AG04449 (cell line): Measurements from ENCODE around the gene KIRREL2.
"Not testable (repeated sequence)": the region's sequence is repeated elsewhere in the genome, so short reads cannot be mapped to it uniquely, and the experiment has no call there.

ENCODE experiments used
- CTCF ChIA-PET: fragments of 350-600 bp; formaldehyde crosslinking; extraction: SDS; loops from one replicate; lab custom pipeline; 2021; ENCODE audit warnings: antibody characterized with exemption; lab: Yijun Ruan, JAX
- POLR2A ChIA-PET: fragments of 400-600, 350-600 bp; formaldehyde crosslinking; extraction: SDS; loops from one replicate; lab custom pipeline; 2020; ENCODE audit warnings: antibody characterized with exemption, inconsistent platforms; lab: Yijun Ruan, JAX
- DNase-seq: peaks from one replicate; pipeline ENCODE4 v3.0.0-alpha.2; 2010; ENCODE audit warnings: low read depth, low spot score
- H3K4me3 ChIP-seq: 2 replicates; pipeline ENCODE4 v1.5.1; 2011; ENCODE audit warnings: low read depth, mild to moderate bottlenecking, control low read depth, low read length
- CTCF ChIP-seq: IDR thresholded peaks from one replicate; pipeline ENCODE4 v1.5.1; 2011; ENCODE audit warnings: mild to moderate bottlenecking, moderate library complexity, low read length, control low read depth, inconsistent platforms; ENCODE audit not compliant: insufficient read depth; ENCODE audit errors: missing control alignments

KIRREL2 gene

GRCh38 chr19:35908973-35909683, 52.4 kb downstream of the KIRREL2 start:
- ChIA-PET POLR2A (interaction anchor here (0.6 kb wide), 1 partner anchor 239 kb away, joined by 3 read pairs; no protein-coding TSS in a partner anchor), CTCF (interaction anchor here (1.4 kb wide), 1 partner anchor 23 kb away, joined by 3 read pairs; no protein-coding TSS in a partner anchor)
- DNase-seq = no peak
- TF ChIP-seq CTCF = no peak
- H3K4me3 ChIP-seq = no peak overlapping the region

- ChIA-PET CTCF (interaction anchor here (1.4 kb wide), 1 partner anchor 23 kb away, joined by 3 read pairs; no protein-coding TSS in a partner anchor), POLR2A (interaction anchor here (0.6 kb wide), 1 partner anchor 239 kb away, joined by 3 read pairs; no protein-coding TSS in a partner anchor)
- H3K4me3 ChIP-seq = no peak overlapping the region
- no peak for DNase-seq
- no peak for TF ChIP-seq CTCF
Observed at GRCh38 chr19:35909684-35910035, 52.9 kb downstream of the KIRREL2 start.

- POLR2A ChIA-PET, DNase-seq, H3K4me3 ChIP-seq: not testable (repeated sequence)
- CTCF ChIA-PET = interaction anchor here (1.0 kb wide), 1 partner anchor 27 kb away, joined by 3 read pairs; no protein-coding TSS in a partner anchor
Observed at GRCh38 chr19:35910355-35910754, 53.6 kb downstream of the KIRREL2 start.

- no peak for DNase-seq
- CTCF ChIA-PET = interaction anchor here (1.0 to 3.4 kb wide), 2 partner anchors 20 to 28 kb away, joined by 3 to 15 read pairs; no protein-coding TSS in a partner anchor
- TF ChIP-seq CTCF = no peak
Observed at GRCh38 chr19:35911173-35911572, 54.5 kb downstream of the KIRREL2 start.

GRCh38 chr19:35911790-35912189, 55.1 kb downstream of the KIRREL2 start:
- POLR2A ChIA-PET = no interaction called here
- DNase-seq = no peak
- CTCF ChIA-PET = interaction anchor here (3.4 kb wide), 1 partner anchor 19 kb away, joined by 15 read pairs; no protein-coding TSS in a partner anchor
- TF ChIP-seq CTCF = no peak
- no peak overlapping the region for H3K4me3 ChIP-seq

More at GRCh38 chr19:35911173-35911572, 54.5 kb downstream of the KIRREL2 start:
- POLR2A ChIA-PET = no interaction called here
- H3K4me3 ChIP-seq = no peak overlapping the region

- ChIA-PET CTCF (interaction anchor here (3.4 kb wide), 1 partner anchor 17 kb away, joined by 15 read pairs; no protein-coding TSS in a partner anchor), POLR2A (interaction anchor here (0.6 kb wide), 1 partner anchor 34 kb away, joined by 3 read pairs; no protein-coding TSS in a partner anchor)
- H3K4me3 ChIP-seq = no peak overlapping the region
- no peak for TF ChIP-seq CTCF
- DNase-seq = no peak
Observed at GRCh38 chr19:35913589-35913988, 56.9 kb downstream of the KIRREL2 start.

GRCh38 chr19:35915443-35915842, 58.7 kb downstream of the KIRREL2 start:
- DNase-seq = no peak
- POLR2A ChIA-PET = no interaction called here
- no peak for TF ChIP-seq CTCF
- CTCF ChIA-PET = no interaction called here
- H3K4me3 ChIP-seq = no peak overlapping the region
